Hepatocyte (in vitro differentiated cells): ENCODE results near the gene UBAP1.

Source experiments
- CTCF ChIP-seq: fragments of 200-600 bp; sonication (generic); IDR thresholded peaks from 2 replicates; pipeline ENCODE4 v1.5.1; 2016; ENCODE audit warnings: antibody characterized with exemption, mild to moderate bottlenecking; ENCODE audit not compliant: poor library complexity
- EZH2phosphoT487 ChIP-seq: fragments of 200-600 bp; sonication (generic); IDR thresholded peaks from one replicate; pipeline ENCODE4 v1.6.1; 2018; ENCODE audit warnings: antibody characterized with exemption, mild to moderate bottlenecking, low read depth, moderate library complexity; ENCODE audit not compliant: unreplicated experiment, severe bottlenecking

GRCh38 chr9:34157898-34158297, 20.9 kb upstream of the UBAP1 start:
- TF ChIP-seq EZH2phosphoT487 (no peak), CTCF (no peak)
